HEK293 (cell line): ENCODE results near the gene SLCO6A1.

Experiments
- CTCF ChIA-PET: fragments of 350-600 bp; formaldehyde crosslinking; extraction: SDS; loops from one replicate; lab custom pipeline; 2021; ENCODE audit warnings: antibody characterized with exemption; lab: Yijun Ruan, JAX
- POLR2A ChIA-PET: fragments of 300-600 bp; formaldehyde crosslinking; extraction: SDS; loops from one replicate; lab custom pipeline; 2020; ENCODE audit warnings: antibody characterized with exemption, inconsistent platforms; lab: Yijun Ruan, JAX
- H3K27ac ChIP-seq: fragments of 200-500 bp; sonication (Bioruptor generic); 2 replicates; pipeline ENCODE4 v1.5.1; 2014; ENCODE audit warnings: low read depth, low read length, control low read depth, inconsistent platforms; ENCODE audit errors: extremely low read depth
- H3K36me3 ChIP-seq, 2 experiments: fragments of 200-500 bp in 1 of 2; sonication (Bioruptor generic) in 1 of 2; 1 replicate in 1 of 2; 2 replicates in 1 of 2; pipeline ENCODE4 v1.5.1; 2014 to 2017; ENCODE audit warnings: inconsistent platforms in 2 of 2, low read length in 2 of 2; ENCODE audit not compliant: control insufficient read depth in 2 of 2, insufficient read depth in 1 of 2
- H3K4me1 ChIP-seq: fragments of 200-500 bp; sonication (Bioruptor generic); 2 replicates; pipeline ENCODE4 v1.5.1; 2014; ENCODE audit warnings: mild to moderate bottlenecking, low read length, inconsistent platforms; ENCODE audit not compliant: control insufficient read depth, insufficient read depth
- H3K4me3 ChIP-seq: 2 replicates; pipeline ENCODE4 v1.5.1; 2011; ENCODE audit warnings: low read depth, mild to moderate bottlenecking, control low read depth, low read length, moderate library complexity
- H3K9me3 ChIP-seq: fragments of 200-500 bp; sonication (Bioruptor generic); 2 replicates; pipeline ENCODE4 v1.5.1; 2014; ENCODE audit warnings: low read depth, low read length, inconsistent platforms; ENCODE audit not compliant: control insufficient read depth, insufficient read depth
- BCL11A ChIP-seq: fragments of 450-650 bp; formaldehyde crosslinking; IDR thresholded peaks from 2 replicates; pipeline ENCODE4 v1.5.1; 2016; ENCODE audit warnings: low read depth, missing biosample characterization, missing genetic modification characterization
- BCL11B ChIP-seq: fragments of 450-650 bp; formaldehyde crosslinking; IDR thresholded peaks from 2 replicates; pipeline ENCODE4 v1.5.1; 2016; ENCODE audit warnings: low read depth, missing biosample characterization, missing genetic modification characterization
- GLI2 ChIP-seq: fragments of 450-650 bp; formaldehyde crosslinking; IDR thresholded peaks from 2 replicates; pipeline ENCODE4; 2017; ENCODE audit warnings: missing biosample characterization, missing genetic modification characterization, low read depth, borderline replicate concordance
- SALL2 ChIP-seq: fragments of 450-650 bp; formaldehyde crosslinking; IDR thresholded peaks from 2 replicates; pipeline ENCODE4 v1.5.0; 2017; ENCODE audit warnings: missing biosample characterization, mild to moderate bottlenecking, missing genetic modification characterization, borderline replicate concordance
- SP2 ChIP-seq: fragments of 450-650 bp; formaldehyde crosslinking; IDR thresholded peaks from 2 replicates; pipeline ENCODE4 v1.5.1; 2016; ENCODE audit warnings: missing biosample characterization, missing genetic modification characterization
- TCF7L2 ChIP-seq: IDR thresholded peaks from 2 replicates; pipeline ENCODE4 v1.6.1; 2011; ENCODE audit warnings: low read depth, mild to moderate bottlenecking, inconsistent platforms, low read length, moderate library complexity, borderline replicate concordance
- ZFP3 ChIP-seq: fragments of 450-650 bp; formaldehyde crosslinking; IDR thresholded peaks from 2 replicates; pipeline ENCODE4 v1.5.1; 2016; ENCODE audit warnings: low read depth, missing biosample characterization, missing genetic modification characterization
- ZNF121 ChIP-seq: fragments of 450-650 bp; formaldehyde crosslinking; IDR thresholded peaks from 2 replicates; pipeline ENCODE4 v1.5.1; 2016; ENCODE audit warnings: missing biosample characterization, missing genetic modification characterization
- ZNF175 ChIP-seq: fragments of 450-650 bp; formaldehyde crosslinking; IDR thresholded peaks from 2 replicates; pipeline ENCODE4 v1.5.1; 2016; ENCODE audit warnings: missing biosample characterization, missing genetic modification characterization
- ZNF24 ChIP-seq: fragments of 450-650 bp; formaldehyde crosslinking; IDR thresholded peaks from 2 replicates; pipeline ENCODE4 v1.5.1; 2016; ENCODE audit warnings: missing biosample characterization, missing genetic modification characterization
- ZNF335 ChIP-seq: fragments of 450-650 bp; formaldehyde crosslinking; conservative IDR thresholded peaks from 2 replicates; pipeline ENCODE4 v1.5.1; 2016; ENCODE audit warnings: missing biosample characterization, missing genetic modification characterization
- ZNF394 ChIP-seq: fragments of 450-650 bp; formaldehyde crosslinking; IDR thresholded peaks from 2 replicates; pipeline ENCODE4 v1.5.1; 2016; ENCODE audit warnings: missing biosample characterization, missing genetic modification characterization, mild to moderate bottlenecking, moderate library complexity, borderline replicate concordance
- ZNF416 ChIP-seq: fragments of 450-650 bp; formaldehyde crosslinking; IDR thresholded peaks from 2 replicates; pipeline ENCODE4 v1.5.1; 2016; ENCODE audit warnings: missing biosample characterization, missing genetic modification characterization
- ZNF501 ChIP-seq: fragments of 450-650 bp; formaldehyde crosslinking; IDR thresholded peaks from 2 replicates; pipeline ENCODE4 v1.5.1; 2016; ENCODE audit warnings: missing biosample characterization, missing genetic modification characterization
- ZNF555 ChIP-seq: fragments of 450-650 bp; formaldehyde crosslinking; conservative IDR thresholded peaks from 2 replicates; pipeline ENCODE4 v1.5.1; 2017; ENCODE audit warnings: missing biosample characterization, mild to moderate bottlenecking, missing genetic modification characterization, inconsistent platforms
- ZNF610 ChIP-seq: fragments of 450-650 bp; formaldehyde crosslinking; IDR thresholded peaks from 2 replicates; pipeline ENCODE4 v1.5.1; 2016; ENCODE audit warnings: missing biosample characterization, missing genetic modification characterization, borderline replicate concordance
- ZNF664 ChIP-seq: fragments of 450-650 bp; formaldehyde crosslinking; IDR thresholded peaks from 2 replicates; pipeline ENCODE4 v1.5.1; 2016; ENCODE audit warnings: missing biosample characterization, missing genetic modification characterization
- ZNF843 ChIP-seq: fragments of 450-650 bp; formaldehyde crosslinking; IDR thresholded peaks from 2 replicates; pipeline ENCODE4 v1.5.1; 2016; ENCODE audit warnings: missing biosample characterization, missing genetic modification characterization
- TF ChIP-seq, protein P1 (sequence below): fragments of 450-650 bp; formaldehyde crosslinking; IDR thresholded peaks from 2 replicates; pipeline ENCODE4 v1.5.1; 2016; ENCODE audit warnings: missing biosample characterization, missing genetic modification characterization
- TF ChIP-seq, protein P2 (sequence below): fragments of 450-650 bp; formaldehyde crosslinking; IDR thresholded peaks from 2 replicates; pipeline ENCODE4 v1.5.1; 2016; ENCODE audit warnings: missing biosample characterization, missing genetic modification characterization
- TF ChIP-seq, protein P3 (sequence below): fragments of 450-650 bp; formaldehyde crosslinking; IDR thresholded peaks from 2 replicates; pipeline ENCODE4 v1.5.1; 2017; ENCODE audit warnings: missing biosample characterization, missing genetic modification characterization
- TF ChIP-seq, protein P4 (sequence below): sonication (generic); formaldehyde crosslinking; IDR thresholded peaks from 2 replicates; pipeline ENCODE4 v1.8.1; 2022; ENCODE audit warnings: mild to moderate bottlenecking, moderate library complexity, missing genetic modification reagents

The SLCO6A1 gene

DNA sequence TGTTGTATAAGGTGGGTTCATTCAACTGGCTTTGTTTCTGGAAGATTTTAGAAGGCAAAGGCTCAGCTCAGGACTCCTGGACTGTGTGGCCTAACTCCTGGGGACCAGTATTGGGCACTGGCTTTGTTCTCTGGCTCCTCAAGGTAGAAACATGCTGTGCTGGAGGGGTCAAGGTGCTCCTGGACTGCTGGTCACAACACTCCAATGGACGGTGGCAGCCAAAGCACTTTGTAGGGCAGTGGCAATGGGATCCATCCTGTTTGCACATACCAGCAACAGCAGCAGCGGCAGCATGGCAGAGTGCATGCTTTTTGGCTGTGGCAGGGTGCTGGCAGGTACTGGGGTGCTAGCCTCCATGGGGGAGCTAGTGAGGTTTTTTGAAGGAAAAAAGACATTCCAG is 65.3 kb downstream of the SLCO6A1 start (continued):
- TF ChIP-seq BCL11B (tag by site-specific recombination) (no peak), ZNF501 (tag by site-specific recombination) (no peak), ZNF664 (tag by site-specific recombination) (no peak)

DNA sequence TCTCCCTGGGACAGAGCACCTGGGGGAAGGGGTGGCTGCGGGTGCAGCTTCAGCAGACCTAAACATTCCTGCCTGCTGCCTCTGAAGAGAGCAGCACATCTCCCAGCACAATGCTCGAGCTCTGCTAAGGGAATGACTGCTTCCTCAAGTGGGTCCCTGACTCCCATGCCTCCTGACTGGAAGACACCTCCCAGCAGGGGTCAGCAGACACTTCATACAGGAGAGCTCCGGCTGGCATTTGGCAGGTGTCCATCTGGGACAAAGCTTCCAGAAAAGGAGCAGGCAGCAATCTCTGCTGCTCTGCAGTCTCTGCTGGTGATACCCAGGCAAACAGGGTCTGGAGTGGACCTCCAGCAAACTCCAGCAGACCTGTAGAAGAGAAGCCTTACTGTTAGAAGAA is 77.2 kb downstream of the SLCO6A1 start:
- Histone ChIP-seq H3K4me3 (no peak overlapping the region), H3K36me3 (no peaks in the 10 kb centered on the region), H3K27ac (no peak overlapping the region), H3K4me1 (no peaks in the 10 kb centered on the region), H3K9me3 (no peaks in the 10 kb centered on the region)
- TF ChIP-seq GLI2 (no peak), BCL11A (tag by site-specific recombination) (no peak), ZNF843 (tag by site-specific recombination) (no peak), ZNF121 (tag by site-specific recombination) (no peak), ZNF610 (tag by site-specific recombination) (no peak), SP2 (tag by site-specific recombination) (no peak), ZNF394 (no peak), SALL2 (tag by site-specific recombination) (no peak), ZNF24 (tag by site-specific recombination) (no peak), ZNF175 (tag by site-specific recombination) (no peak), ZFP3 (tag by site-specific recombination) (no peak), TCF7L2 (no peak), ZNF555 (tag by site-specific recombination) (no peak), ZNF416 (tag by site-specific recombination) (no peak), ZNF335 (no peak)
- TF ChIP-seq, protein P1, sequence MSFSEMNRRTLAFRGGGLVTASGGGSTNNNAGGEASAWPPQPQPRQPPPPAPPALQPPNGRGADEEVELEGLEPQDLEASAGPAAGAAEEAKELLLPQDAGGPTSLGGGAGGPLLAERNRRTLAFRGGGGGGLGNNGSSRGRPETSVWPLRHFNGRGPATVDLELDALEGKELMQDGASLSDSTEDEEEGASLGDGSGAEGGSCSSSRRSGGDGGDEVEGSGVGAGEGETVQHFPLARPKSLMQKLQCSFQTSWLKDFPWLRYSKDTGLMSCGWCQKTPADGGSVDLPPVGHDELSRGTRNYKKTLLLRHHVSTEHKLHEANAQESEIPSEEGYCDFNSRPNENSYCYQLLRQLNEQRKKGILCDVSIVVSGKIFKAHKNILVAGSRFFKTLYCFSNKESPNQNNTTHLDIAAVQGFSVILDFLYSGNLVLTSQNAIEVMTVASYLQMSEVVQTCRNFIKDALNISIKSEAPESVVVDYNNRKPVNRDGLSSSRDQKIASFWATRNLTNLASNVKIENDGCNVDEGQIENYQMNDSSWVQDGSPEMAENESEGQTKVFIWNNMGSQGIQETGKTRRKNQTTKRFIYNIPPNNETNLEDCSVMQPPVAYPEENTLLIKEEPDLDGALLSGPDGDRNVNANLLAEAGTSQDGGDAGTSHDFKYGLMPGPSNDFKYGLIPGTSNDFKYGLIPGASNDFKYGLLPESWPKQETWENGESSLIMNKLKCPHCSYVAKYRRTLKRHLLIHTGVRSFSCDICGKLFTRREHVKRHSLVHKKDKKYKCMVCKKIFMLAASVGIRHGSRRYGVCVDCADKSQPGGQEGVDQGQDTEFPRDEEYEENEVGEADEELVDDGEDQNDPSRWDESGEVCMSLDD: no peak
- TF ChIP-seq, protein P2, sequence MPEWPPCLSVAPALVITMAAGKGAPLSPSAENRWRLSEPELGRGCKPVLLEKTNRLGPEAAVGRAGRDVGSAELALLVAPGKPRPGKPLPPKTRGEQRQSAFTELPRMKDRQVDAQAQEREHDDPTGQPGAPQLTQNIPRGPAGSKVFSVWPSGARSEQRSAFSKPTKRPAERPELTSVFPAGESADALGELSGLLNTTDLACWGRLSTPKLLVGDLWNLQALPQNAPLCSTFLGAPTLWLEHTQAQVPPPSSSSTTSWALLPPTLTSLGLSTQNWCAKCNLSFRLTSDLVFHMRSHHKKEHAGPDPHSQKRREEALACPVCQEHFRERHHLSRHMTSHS (tag by site-specific recombination): no peak
- TF ChIP-seq, protein P3, sequence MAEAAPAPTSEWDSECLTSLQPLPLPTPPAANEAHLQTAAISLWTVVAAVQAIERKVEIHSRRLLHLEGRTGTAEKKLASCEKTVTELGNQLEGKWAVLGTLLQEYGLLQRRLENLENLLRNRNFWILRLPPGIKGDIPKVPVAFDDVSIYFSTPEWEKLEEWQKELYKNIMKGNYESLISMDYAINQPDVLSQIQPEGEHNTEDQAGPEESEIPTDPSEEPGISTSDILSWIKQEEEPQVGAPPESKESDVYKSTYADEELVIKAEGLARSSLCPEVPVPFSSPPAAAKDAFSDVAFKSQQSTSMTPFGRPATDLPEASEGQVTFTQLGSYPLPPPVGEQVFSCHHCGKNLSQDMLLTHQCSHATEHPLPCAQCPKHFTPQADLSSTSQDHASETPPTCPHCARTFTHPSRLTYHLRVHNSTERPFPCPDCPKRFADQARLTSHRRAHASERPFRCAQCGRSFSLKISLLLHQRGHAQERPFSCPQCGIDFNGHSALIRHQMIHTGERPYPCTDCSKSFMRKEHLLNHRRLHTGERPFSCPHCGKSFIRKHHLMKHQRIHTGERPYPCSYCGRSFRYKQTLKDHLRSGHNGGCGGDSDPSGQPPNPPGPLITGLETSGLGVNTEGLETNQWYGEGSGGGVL (tag by site-specific recombination): no peak
- TF ChIP-seq, protein P4, sequence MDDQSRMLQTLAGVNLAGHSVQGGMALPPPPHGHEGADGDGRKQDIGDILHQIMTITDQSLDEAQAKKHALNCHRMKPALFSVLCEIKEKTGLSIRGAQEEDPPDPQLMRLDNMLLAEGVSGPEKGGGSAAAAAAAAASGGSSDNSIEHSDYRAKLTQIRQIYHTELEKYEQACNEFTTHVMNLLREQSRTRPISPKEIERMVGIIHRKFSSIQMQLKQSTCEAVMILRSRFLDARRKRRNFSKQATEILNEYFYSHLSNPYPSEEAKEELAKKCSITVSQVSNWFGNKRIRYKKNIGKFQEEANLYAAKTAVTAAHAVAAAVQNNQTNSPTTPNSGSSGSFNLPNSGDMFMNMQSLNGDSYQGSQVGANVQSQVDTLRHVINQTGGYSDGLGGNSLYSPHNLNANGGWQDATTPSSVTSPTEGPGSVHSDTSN: no peak
- POLR2A ChIA-PET: interaction anchor here (0.7 kb wide), 1 partner anchor 1460 kb away, joined by 3 read pairs; no protein-coding TSS in a partner anchor
- CTCF ChIA-PET: interaction anchor here (1.1 kb wide), 1 partner anchor 31 kb away, joined by 3 read pairs; no protein-coding TSS in a partner anchor
